ENCODE data around the gene SLC38A1. TPM values are rescaled to one million over a fixed set of nuclear protein-coding genes. Genes with fewer than 3 reads are reported as not detected.

SLC38A1 gene
- total RNA-seq, 1 donor from 2014 or later = 171 TPM

- intact Hi-C loops (cut with micrococcal nuclease) = loop anchor here (2.0 kb wide), 1 partner anchor 17 kb away; no protein-coding TSS in a partner anchor
Observed at GRCh38 chr12:46237371-46238045, 31.3 kb downstream of the SLC38A1 start.

- intact Hi-C loops (cut with micrococcal nuclease) = no loop called here
Observed at GRCh38 chr12:46234000-46234399, 34.8 kb downstream of the SLC38A1 start.

- intact Hi-C loops (cut with micrococcal nuclease) = no loop called here
Observed at GRCh38 chr12:46233423-46233822, 35.4 kb downstream of the SLC38A1 start.

GRCh38 chr12:46230983-46231382 lies 37.9 kb downstream of the SLC38A1 start:
- intact Hi-C loops (cut with micrococcal nuclease) = no loop called here

GRCh38 chr12:46230306-46230705 lies 38.5 kb downstream of the SLC38A1 start:
- intact Hi-C loops (cut with micrococcal nuclease) = no loop called here

- intact Hi-C loops (cut with micrococcal nuclease) = no loop called here
Observed at GRCh38 chr12:46227616-46228015, 41.2 kb downstream of the SLC38A1 start.

- intact Hi-C loops (cut with micrococcal nuclease) = no loop called here
Observed at GRCh38 chr12:46224386-46224785, 44.5 kb downstream of the SLC38A1 start.

- intact Hi-C loops (cut with micrococcal nuclease) = no loop called here
Observed at GRCh38 chr12:46223047-46223446, 45.8 kb downstream of the SLC38A1 start.

- intact Hi-C loops (cut with micrococcal nuclease) = no loop called here
Observed at GRCh38 chr12:46222636-46223035, 46.2 kb downstream of the SLC38A1 start.

GRCh38 chr12:46221255-46222128 lies 47.4 kb downstream of the SLC38A1 start:
- intact Hi-C loops (cut with micrococcal nuclease) = loop anchor here (2.0 kb wide), 1 partner anchor 17 kb away; no protein-coding TSS in a partner anchor

- intact Hi-C loops (cut with micrococcal nuclease) = loop anchor here (1.0 to 10.0 kb wide), 13 partner anchors 19 to 1595 kb away; partner anchors contain the start of genes ANO6, ARID2, HDAC7 and RPAP3
Observed at GRCh38 chr12:46219877-46220655, 48.8 kb downstream of the SLC38A1 start.

- intact Hi-C loops (cut with micrococcal nuclease) = loop anchor here (1.0 to 10.0 kb wide), 11 partner anchors 50 to 1595 kb away; partner anchors contain the start of genes ANO6, ARID2, HDAC7 and RPAP3
Observed at GRCh38 chr12:46219132-46219876, 49.5 kb downstream of the SLC38A1 start.

- intact Hi-C loops (cut with micrococcal nuclease) = loop anchor here (1.0 to 10.0 kb wide), 12 partner anchors 8 to 1596 kb away; partner anchors contain the start of genes ANO6, ARID2, HDAC7 and RPAP3
Observed at GRCh38 chr12:46218322-46219095, 50.3 kb downstream of the SLC38A1 start.

- intact Hi-C loops (cut with micrococcal nuclease) = loop anchor here (1.0 to 10.0 kb wide), 10 partner anchors 7 to 1597 kb away; partner anchors contain the start of genes ANO6, ARID2, HDAC7 and RPAP3
Observed at GRCh38 chr12:46217541-46218321, 51.1 kb downstream of the SLC38A1 start.

GRCh38 chr12:46214668-46215436 lies 54.0 kb downstream of the SLC38A1 start:
- intact Hi-C loops (cut with micrococcal nuclease) = loop anchor here (1.0 to 10.0 kb wide), 8 partner anchors 51 to 1600 kb away; partner anchors contain the start of genes ANO6, HDAC7 and RPAP3

GRCh38 chr12:46212108-46212982 lies 56.5 kb downstream of the SLC38A1 start:
- intact Hi-C loops (cut with micrococcal nuclease) = loop anchor here (10.0 kb wide), 2 partner anchors 998 to 1602 kb away; partner anchors contain the start of genes ANO6 and HDAC7

All from T-helper 2 cell treated with Interferon-gamma antibody and Interleukin-4, amounts not matched to agents 100 ng/mL and 5 ng/mL, for 36 hours (primary cell).